Amniotic epithelial cell (primary cell): ENCODE measurements around the gene HSPA14.
A peak's percentile ranks its signal among the peaks of the same experiment; 100 is the strongest.
"Not testable (repeated sequence)": the region's sequence is repeated elsewhere in the genome, so short reads cannot be mapped to it uniquely, and the experiment has no call there.

Experiments
- DNase-seq: peaks from one replicate; pipeline ENCODE4 v3.0.0-alpha.2; 2010; ENCODE audit warnings: low read depth

The HSPA14 gene

GRCh38 chr10:14837757-14838581 lies at the start of gene HSPA14, which contains the start of the genes CDNF and MSANTD7:
HSPA14 (plus strand) TSS chr10:14838306; CDS start chr10:14838403, 97 bp downstream.
CDNF (minus strand) TSS chr10:14838037; CDS start chr10:14837946, 91 bp downstream.
MSANTD7 (plus strand) TSS chr10:14838306; CDS start chr10:14842285, 3,979 bp downstream.
- peak; percentile 98 for DNase-seq

- no peak for DNase-seq
These were observed 39.5 kb upstream of the HSPA14 start for GRCh38 chr10:14798636-14799035.

GRCh38 chr10:14800397-14800796 lies 37.7 kb upstream of the HSPA14 start:
- no peak for DNase-seq

- DNase-seq, result no peak
These were observed 36.4 kb upstream of the HSPA14 start for GRCh38 chr10:14801723-14802122.

- DNase-seq, result no peak
These were observed 34.3 kb upstream of the HSPA14 start for GRCh38 chr10:14803827-14804226.

GRCh38 chr10:14806318-14806717 lies 31.8 kb upstream of the HSPA14 start:
- no peak for DNase-seq

GRCh38 chr10:14810969-14811953 lies 26.8 kb upstream of the HSPA14 start:
- DNase-seq, result no peak

- DNase-seq, result no peak
These were observed 25.8 kb upstream of the HSPA14 start for GRCh38 chr10:14812271-14812670.

- DNase-seq, result peak; percentile 82
These were observed 22.4 kb upstream of the HSPA14 start for GRCh38 chr10:14815681-14816080.

- DNase-seq, result not testable (repeated sequence)
These were observed 21.4 kb upstream of the HSPA14 start for GRCh38 chr10:14816717-14817116.

- peak; percentile 94 for DNase-seq
These were observed 17.9 kb upstream of the HSPA14 start for GRCh38 chr10:14820010-14820774.

GRCh38 chr10:14820775-14821154 lies 17.3 kb upstream of the HSPA14 start:
- peak; percentile 64 for DNase-seq

- DNase-seq, result no peak
These were observed 16.3 kb upstream of the HSPA14 start for GRCh38 chr10:14821635-14822375.

- peak; percentile 25 for DNase-seq
These were observed 15.0 kb upstream of the HSPA14 start for GRCh38 chr10:14822879-14823755.

- DNase-seq, result no peak
These were observed 14.1 kb upstream of the HSPA14 start for GRCh38 chr10:14823966-14824365.

- DNase-seq, result no peak
These were observed 11.9 kb upstream of the HSPA14 start for GRCh38 chr10:14826076-14826829.

GRCh38 chr10:14833106-14833505 lies 5.0 kb upstream of the HSPA14 start:
- no peak for DNase-seq

- DNase-seq, result no peak
These were observed 1.9 kb upstream of the HSPA14 start for GRCh38 chr10:14836208-14836607.
